ENCODE results near the gene CAPN7. TPM values are rescaled to one million over a fixed set of nuclear protein-coding genes. Genes with fewer than 3 reads are reported as not detected.
"Not testable (repeated sequence)": the region's sequence is repeated elsewhere in the genome, so short reads cannot be mapped to it uniquely, and the experiment has no call there.

Gene CAPN7
- total and polyA plus RNA-seq, 7 donors: 12.5 to 70.8 (median 52.8) TPM

GRCh38 chr3:15161133-15161532, 44.9 kb upstream of the CAPN7 start:
- 61 to 73% methylated on average over 1 of the region's 1 CpG for WGBS, 2 donors
- TF ChIP-seq EP300 (IDR thresholded peaks at IDR 0.05) (no peak), POLR2AphosphoS5 (IDR thresholded peaks at IDR 0.05) (no peak), POLR2A (IDR thresholded peaks at IDR 0.05) (no peak)
- TF ChIP-seq, protein P1, sequence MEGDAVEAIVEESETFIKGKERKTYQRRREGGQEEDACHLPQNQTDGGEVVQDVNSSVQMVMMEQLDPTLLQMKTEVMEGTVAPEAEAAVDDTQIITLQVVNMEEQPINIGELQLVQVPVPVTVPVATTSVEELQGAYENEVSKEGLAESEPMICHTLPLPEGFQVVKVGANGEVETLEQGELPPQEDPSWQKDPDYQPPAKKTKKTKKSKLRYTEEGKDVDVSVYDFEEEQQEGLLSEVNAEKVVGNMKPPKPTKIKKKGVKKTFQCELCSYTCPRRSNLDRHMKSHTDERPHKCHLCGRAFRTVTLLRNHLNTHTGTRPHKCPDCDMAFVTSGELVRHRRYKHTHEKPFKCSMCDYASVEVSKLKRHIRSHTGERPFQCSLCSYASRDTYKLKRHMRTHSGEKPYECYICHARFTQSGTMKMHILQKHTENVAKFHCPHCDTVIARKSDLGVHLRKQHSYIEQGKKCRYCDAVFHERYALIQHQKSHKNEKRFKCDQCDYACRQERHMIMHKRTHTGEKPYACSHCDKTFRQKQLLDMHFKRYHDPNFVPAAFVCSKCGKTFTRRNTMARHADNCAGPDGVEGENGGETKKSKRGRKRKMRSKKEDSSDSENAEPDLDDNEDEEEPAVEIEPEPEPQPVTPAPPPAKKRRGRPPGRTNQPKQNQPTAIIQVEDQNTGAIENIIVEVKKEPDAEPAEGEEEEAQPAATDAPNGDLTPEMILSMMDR (IDR thresholded peaks at IDR 0.05): no peak
- intact Hi-C loops (cut with DNase I): no loop called here
- Histone ChIP-seq H3K27me3 (peaks cover 0 to 8% (median 4%) of the 10 kb centered on the region in 3 donors), H3K4me1 (no peaks in the 10 kb centered on the region), H3K9me3 (peaks cover 0 to 3% (median 0%) of the 10 kb centered on the region in 4 donors), H3K4me3 (no peak overlapping the region), H3K27ac (no peak overlapping the region), H3K36me3 (no peaks in the 10 kb centered on the region)
- no peak for DNase-seq

GRCh38 chr3:15163656-15164055, 42.4 kb upstream of the CAPN7 start:
- H3K4me3 ChIP-seq; H3K4me1 ChIP-seq; DNase-seq; H3K36me3 ChIP-seq; H3K9me3 ChIP-seq; H3K27me3 ChIP-seq; H3K27ac ChIP-seq; intact Hi-C loops (cut with DNase I): not testable (repeated sequence)
- 94 to 95% methylated on average over 20 to 22 of the region's 24 CpGs for WGBS, 2 donors

GRCh38 chr3:15164340-15164739, 41.7 kb upstream of the CAPN7 start:
- H3K36me3 ChIP-seq: no peaks in the 10 kb centered on the region
- H3K27me3 ChIP-seq: no peaks in the 10 kb centered on the region
- intact Hi-C loops (cut with DNase I): no loop called here
- WGBS, 2 donors: 88 to 96% methylated on average over 1 of the region's 1 CpG
- no peak for TF ChIP-seq POLR2AphosphoS5 (IDR thresholded peaks at IDR 0.05)
- no peak for TF ChIP-seq POLR2A (IDR thresholded peaks at IDR 0.05)
- TF ChIP-seq, protein P1 (IDR thresholded peaks at IDR 0.05): no peak
- H3K9me3 ChIP-seq: no peaks in the 10 kb centered on the region
- H3K27ac ChIP-seq: no peak overlapping the region
- no peak for DNase-seq
- H3K4me1 ChIP-seq: no peaks in the 10 kb centered on the region
- no peak overlapping the region for H3K4me3 ChIP-seq

DNA sequence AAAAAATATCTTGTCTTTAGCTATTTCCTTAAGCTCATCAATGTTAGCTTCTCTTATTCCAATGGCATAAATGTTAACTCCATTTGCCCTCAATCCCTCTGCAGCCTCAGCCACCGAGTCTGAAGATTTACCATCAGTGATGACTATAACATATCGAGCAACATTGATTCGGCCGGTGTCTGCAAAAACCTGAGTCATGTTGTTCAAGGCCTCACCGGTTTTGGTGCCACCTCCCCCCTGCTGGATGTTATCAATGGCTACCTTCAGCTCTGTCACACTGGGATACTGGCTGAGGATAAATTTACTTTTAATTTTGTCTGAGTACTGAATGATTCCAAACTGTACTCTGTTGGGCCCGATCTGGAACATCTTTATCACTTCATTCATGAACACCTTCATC, 41.0 kb upstream of the CAPN7 start:
- no peak for DNase-seq
- Histone ChIP-seq H3K36me3 (no peaks in the 10 kb centered on the region), H3K27ac (no peak overlapping the region), H3K9me3 (no peaks in the 10 kb centered on the region), H3K4me1 (no peaks in the 10 kb centered on the region), H3K27me3 (no peaks in the 10 kb centered on the region), H3K4me3 (no peak overlapping the region)
- 91 to 93% methylated on average over 6 of the region's 6 CpGs for WGBS, 2 donors
- intact Hi-C loops (cut with DNase I): no loop called here
- TF ChIP-seq, protein P1 (IDR thresholded peaks at IDR 0.05): no peak
- no peak for TF ChIP-seq EP300 (IDR thresholded peaks at IDR 0.05)
- no peak for TF ChIP-seq POLR2AphosphoS5 (IDR thresholded peaks at IDR 0.05)
- TF ChIP-seq POLR2A (IDR thresholded peaks at IDR 0.05): no peak

DNA sequence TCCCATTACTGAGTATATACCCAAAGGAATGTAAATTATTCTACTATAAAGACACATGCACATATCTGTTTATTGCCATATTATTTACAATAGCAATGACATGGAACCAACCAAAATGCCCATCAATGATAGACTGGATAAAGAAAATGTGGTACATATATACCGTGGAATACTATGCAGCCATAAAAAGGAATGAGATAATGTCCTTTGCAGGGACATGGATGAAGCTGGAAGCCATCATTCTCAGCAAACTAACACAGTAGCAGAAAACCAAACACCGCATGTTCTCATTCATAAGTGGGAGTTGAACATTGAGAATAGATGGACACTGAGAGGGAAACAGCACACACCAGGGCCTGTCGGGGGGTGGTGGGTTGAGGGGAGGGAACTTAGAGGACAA, 39.7 kb upstream of the CAPN7 start:
- H3K27me3 ChIP-seq; intact Hi-C loops (cut with DNase I); H3K4me1 ChIP-seq; DNase-seq; H3K27ac ChIP-seq; H3K9me3 ChIP-seq; H3K4me3 ChIP-seq; H3K36me3 ChIP-seq: not testable (repeated sequence)
- WGBS, 2 donors: 92 to 95% methylated on average over 3 of the region's 3 CpGs

GRCh38 chr3:15171096-15171495, 35.0 kb upstream of the CAPN7 start:
- Histone ChIP-seq H3K9me3 (no peaks in the 10 kb centered on the region), H3K36me3 (no peaks in the 10 kb centered on the region), H3K27ac (no peak overlapping the region), H3K4me1 (no peaks in the 10 kb centered on the region), H3K4me3 (no peak overlapping the region), H3K27me3 (no peaks in the 10 kb centered on the region)
- 8 to 42% methylated on average over 3 of the region's 3 CpGs for WGBS, 2 donors
- DNase-seq: no peak
- intact Hi-C loops (cut with DNase I): no loop called here
- TF ChIP-seq POLR2AphosphoS5 (IDR thresholded peaks at IDR 0.05) (no peak), POLR2A (IDR thresholded peaks at IDR 0.05) (no peak), EP300 (IDR thresholded peaks at IDR 0.05) (no peak)
- TF ChIP-seq, protein P1 (IDR thresholded peaks at IDR 0.05): no peak

Data from sigmoid colon (tissue), 7 donors.